Right lobe of liver (tissue), 4 donors: ENCODE data around the gene TLE1.

ENCODE experiments used
- POLR2A ChIP-seq: fragments of 450-650 bp; IDR thresholded peaks from one replicate; pipeline ENCODE4 v1.6.1; 2017; ENCODE audit warnings: antibody characterized with exemption, mild to moderate bottlenecking
- TF ChIP-seq, protein P1 (sequence below), 4 donors: fragments of 200-600 bp in 3 of 4; fragments of 450-650 bp in 1 of 4; IDR thresholded peaks; one replicate each; pipeline versions ENCODE4 v1.5.1 to v1.8.0; 2016 to 2022; ENCODE audit warnings: antibody characterized with exemption in 4 of 4, mild to moderate bottlenecking in 2 of 4
- donor health status: DM: no; HTN: no; CAD: no.
- donor health status: DM: no; HTN: no; CAD: no.
- donor health status: DM: no; HTN: yes; CAD: no.

DNA sequence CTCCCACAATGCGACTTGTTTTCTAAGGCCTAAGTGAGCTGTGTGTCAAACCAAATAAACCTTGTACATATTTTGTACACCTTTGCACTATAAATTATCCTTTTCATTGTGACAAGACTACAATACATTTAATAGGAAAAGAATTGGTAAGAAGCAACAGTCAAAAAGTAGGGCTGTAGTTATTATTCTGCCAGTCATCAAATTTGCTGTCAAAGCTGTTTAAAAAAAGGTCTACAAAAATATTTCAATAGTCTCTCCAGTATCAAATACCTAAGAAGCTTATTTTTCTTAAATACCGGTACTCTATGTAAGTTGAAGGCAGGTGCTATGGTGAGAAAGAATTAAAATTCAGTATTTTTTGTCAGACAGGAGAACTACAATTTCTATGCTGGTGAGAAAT lies 40.5 kb downstream of the TLE1 start:
- TF ChIP-seq, protein P1, sequence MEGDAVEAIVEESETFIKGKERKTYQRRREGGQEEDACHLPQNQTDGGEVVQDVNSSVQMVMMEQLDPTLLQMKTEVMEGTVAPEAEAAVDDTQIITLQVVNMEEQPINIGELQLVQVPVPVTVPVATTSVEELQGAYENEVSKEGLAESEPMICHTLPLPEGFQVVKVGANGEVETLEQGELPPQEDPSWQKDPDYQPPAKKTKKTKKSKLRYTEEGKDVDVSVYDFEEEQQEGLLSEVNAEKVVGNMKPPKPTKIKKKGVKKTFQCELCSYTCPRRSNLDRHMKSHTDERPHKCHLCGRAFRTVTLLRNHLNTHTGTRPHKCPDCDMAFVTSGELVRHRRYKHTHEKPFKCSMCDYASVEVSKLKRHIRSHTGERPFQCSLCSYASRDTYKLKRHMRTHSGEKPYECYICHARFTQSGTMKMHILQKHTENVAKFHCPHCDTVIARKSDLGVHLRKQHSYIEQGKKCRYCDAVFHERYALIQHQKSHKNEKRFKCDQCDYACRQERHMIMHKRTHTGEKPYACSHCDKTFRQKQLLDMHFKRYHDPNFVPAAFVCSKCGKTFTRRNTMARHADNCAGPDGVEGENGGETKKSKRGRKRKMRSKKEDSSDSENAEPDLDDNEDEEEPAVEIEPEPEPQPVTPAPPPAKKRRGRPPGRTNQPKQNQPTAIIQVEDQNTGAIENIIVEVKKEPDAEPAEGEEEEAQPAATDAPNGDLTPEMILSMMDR (IDR thresholded peaks at IDR 0.05) = no peak
- TF ChIP-seq POLR2A = no peak
